ENCODE measurements around the gene ABLIM1. TPM values are rescaled to one million over a fixed set of nuclear protein-coding genes. Genes with fewer than 3 reads are reported as not detected.
A peak's percentile ranks its signal among the peaks of the same experiment; 100 is the strongest.

ABLIM1 gene
- total and polyA plus RNA-seq, 4 donors, result 72.1 to 103 (median 95.7) TPM

DNA sequence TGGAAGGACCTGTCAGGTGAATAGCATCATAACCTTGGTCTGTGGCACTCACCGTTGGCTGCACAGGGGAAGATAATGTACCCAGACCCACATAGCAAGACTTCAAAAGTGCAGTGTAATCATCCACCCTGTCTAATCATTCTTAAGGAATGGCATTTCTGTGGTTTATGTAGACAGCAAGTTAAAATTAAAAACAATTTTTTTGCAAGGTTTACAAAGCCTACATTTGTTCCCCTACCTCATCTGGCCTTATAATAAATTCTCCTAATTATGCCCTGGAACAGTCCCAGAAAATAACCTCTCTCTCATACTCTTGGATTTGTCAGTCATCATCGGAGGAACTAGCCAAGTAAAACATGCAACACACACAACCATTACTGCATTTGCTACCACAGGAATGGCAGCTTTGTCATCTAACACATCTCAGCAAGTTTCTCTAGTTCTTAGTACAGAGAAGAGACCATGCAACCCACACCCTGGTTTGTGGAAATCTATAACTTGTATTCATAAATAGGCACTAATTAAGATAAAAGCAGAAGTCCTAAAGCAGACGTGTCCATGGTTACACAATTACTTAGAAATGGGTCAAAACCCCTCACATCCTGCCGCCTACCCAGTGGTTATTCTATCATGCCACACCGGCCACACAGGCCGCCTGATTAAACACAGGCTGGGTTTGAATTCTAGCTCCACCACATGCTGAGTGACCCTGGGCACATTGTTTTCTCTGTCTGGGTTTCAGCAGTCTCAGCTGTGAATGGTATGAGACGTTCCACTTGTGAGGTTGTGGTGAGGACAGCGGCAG is 19.1 kb downstream of the ABLIM1 start:
- no peak overlapping the region for H3K4me3 ChIP-seq (ENCODE audit: low read depth, low read length)
- no peaks in the 10 kb centered on the region for H3K27me3 ChIP-seq (ENCODE audit: control insufficient read depth, insufficient read depth, low read length)
- H3K27ac ChIP-seq (ENCODE audit: low read depth, low read length), result no peak overlapping the region
- H3K9me3 ChIP-seq (ENCODE audit: control insufficient read depth, insufficient read depth, low read length), result no peaks in the 10 kb centered on the region
- 49% methylated on average over 7 of the region's 8 CpGs for WGBS (ENCODE audit: insufficient coverage)
- H3K4me1 ChIP-seq (ENCODE audit: control insufficient read depth, insufficient read depth, low read length), result peaks cover 13% of the 10 kb centered on the region
- DNase-seq (ENCODE audit: low read depth in 4 of 6, low spot score in 6 of 6), result peak in 1 of 6 donors; percentile 30
- H3K36me3 ChIP-seq (ENCODE audit: control insufficient read depth, insufficient read depth, low read length), result no peaks in the 10 kb centered on the region

DNA sequence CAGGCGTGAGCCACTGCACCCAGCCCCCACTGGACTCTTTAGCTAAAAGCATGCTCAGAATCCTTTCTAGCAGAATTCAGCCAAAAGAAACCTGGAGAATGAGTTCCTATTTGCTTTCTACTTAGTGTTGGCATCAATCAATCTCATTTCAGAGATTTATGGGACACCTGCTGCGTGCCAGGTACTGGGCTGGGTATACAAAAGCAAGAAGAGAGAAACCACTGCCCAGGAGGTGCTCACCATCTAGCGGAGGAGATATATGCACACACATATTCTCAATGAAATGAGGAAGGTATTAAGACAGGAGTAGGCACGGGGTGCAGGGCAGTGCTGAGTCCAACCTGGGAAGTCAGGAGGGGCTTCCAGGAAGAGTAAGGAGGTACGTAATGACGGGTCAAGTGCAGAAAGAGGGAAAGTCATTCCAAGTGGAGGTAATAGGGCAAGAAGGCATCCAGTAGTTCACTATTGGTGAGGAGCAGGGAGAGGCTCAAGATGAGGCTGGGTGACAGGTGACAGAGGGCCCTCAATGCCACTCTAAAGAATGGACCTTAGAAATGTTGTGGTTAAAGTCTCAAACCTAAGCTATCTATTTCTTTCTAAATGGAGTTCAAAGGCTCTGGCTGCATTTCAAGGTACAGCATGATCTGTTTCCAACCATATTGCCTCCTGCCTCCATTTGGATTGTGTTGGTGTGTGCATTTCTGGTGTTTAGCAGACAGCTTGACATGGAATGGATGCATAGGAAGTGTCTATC is 22.1 kb downstream of the ABLIM1 start:
- Histone ChIP-seq H3K4me1 (ENCODE audit: control insufficient read depth, insufficient read depth, low read length) (peaks cover 32% of the 10 kb centered on the region), H3K27ac (ENCODE audit: low read depth, low read length) (no peak overlapping the region), H3K27me3 (ENCODE audit: control insufficient read depth, insufficient read depth, low read length) (peaks cover 3% of the 10 kb centered on the region), H3K9me3 (ENCODE audit: control insufficient read depth, insufficient read depth, low read length) (no peaks in the 10 kb centered on the region), H3K4me3 (ENCODE audit: low read depth, low read length) (no peak overlapping the region), H3K36me3 (ENCODE audit: control insufficient read depth, insufficient read depth, low read length) (no peaks in the 10 kb centered on the region)
- no peak for DNase-seq (ENCODE audit: low read depth in 4 of 6, low spot score in 6 of 6)
- WGBS (ENCODE audit: insufficient coverage), result 97% methylated on average over 5 of the region's 6 CpGs

- Histone ChIP-seq H3K4me3 (ENCODE audit: low read depth, low read length) (no peak overlapping the region), H3K27me3 (ENCODE audit: control insufficient read depth, insufficient read depth, low read length) (peaks cover 3% of the 10 kb centered on the region), H3K4me1 (ENCODE audit: control insufficient read depth, insufficient read depth, low read length) (peaks cover 32% of the 10 kb centered on the region), H3K9me3 (ENCODE audit: control insufficient read depth, insufficient read depth, low read length) (no peaks in the 10 kb centered on the region), H3K36me3 (ENCODE audit: control insufficient read depth, insufficient read depth, low read length) (no peaks in the 10 kb centered on the region), H3K27ac (ENCODE audit: low read depth, low read length) (peak overlapping the region; percentile 67)
- peak in 2 of 6 donors; percentile 38 to 39 for DNase-seq (ENCODE audit: low read depth in 4 of 6, low spot score in 6 of 6)
- WGBS (ENCODE audit: insufficient coverage), result 50% methylated on average over 4 of the region's 7 CpGs
Measured at GRCh38 chr10:114635101-114635500, 23.0 kb downstream of the ABLIM1 start.

DNA sequence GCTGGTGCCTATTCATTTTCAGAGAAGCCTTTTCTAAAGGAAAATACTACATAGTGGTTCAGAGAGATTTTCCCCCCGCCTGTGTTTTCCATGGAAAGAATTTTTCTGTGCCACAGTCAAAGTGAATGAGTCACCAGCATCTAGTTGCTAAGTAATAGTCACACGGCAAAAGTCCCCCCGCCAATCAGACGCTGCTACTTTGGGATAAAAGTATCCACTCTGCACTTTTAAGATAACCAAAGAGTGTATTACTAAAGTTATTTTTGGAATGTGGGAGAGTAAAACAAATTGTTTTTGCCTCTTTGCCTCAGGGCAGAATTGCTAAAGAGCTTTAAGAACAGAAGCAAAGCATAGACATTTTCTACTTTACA is 23.5 kb downstream of the ABLIM1 start:
- peak overlapping the region; percentile 67 for H3K27ac ChIP-seq (ENCODE audit: low read depth, low read length)
- 40% methylated on average over 1 of the region's 4 CpGs for WGBS (ENCODE audit: insufficient coverage)
- H3K4me3 ChIP-seq (ENCODE audit: low read depth, low read length), result no peak overlapping the region
- peak in 2 of 6 donors; percentile 38 to 77 for DNase-seq (ENCODE audit: low read depth in 4 of 6, low spot score in 6 of 6)
- H3K27me3 ChIP-seq (ENCODE audit: control insufficient read depth, insufficient read depth, low read length), result peaks cover 3% of the 10 kb centered on the region
- no peaks in the 10 kb centered on the region for H3K36me3 ChIP-seq (ENCODE audit: control insufficient read depth, insufficient read depth, low read length)
- no peaks in the 10 kb centered on the region for H3K9me3 ChIP-seq (ENCODE audit: control insufficient read depth, insufficient read depth, low read length)
- H3K4me1 ChIP-seq (ENCODE audit: control insufficient read depth, insufficient read depth, low read length), result peaks cover 32% of the 10 kb centered on the region

- no peaks in the 10 kb centered on the region for H3K9me3 ChIP-seq (ENCODE audit: control insufficient read depth, insufficient read depth, low read length)
- peak overlapping the region; percentile 6 for H3K27ac ChIP-seq (ENCODE audit: low read depth, low read length)
- H3K36me3 ChIP-seq (ENCODE audit: control insufficient read depth, insufficient read depth, low read length), result no peaks in the 10 kb centered on the region
- DNase-seq (ENCODE audit: low read depth in 4 of 6, low spot score in 6 of 6), result peak in 2 of 6 donors; percentile 50 to 73
- no peak overlapping the region for H3K4me3 ChIP-seq (ENCODE audit: low read depth, low read length)
- peaks cover 3% of the 10 kb centered on the region for H3K27me3 ChIP-seq (ENCODE audit: control insufficient read depth, insufficient read depth, low read length)
- peaks cover 36% of the 10 kb centered on the region for H3K4me1 ChIP-seq (ENCODE audit: control insufficient read depth, insufficient read depth, low read length)
- WGBS (ENCODE audit: insufficient coverage), result 35% methylated on average over 8 of the region's 13 CpGs
Measured at GRCh38 chr10:114632869-114633715, 25.0 kb downstream of the ABLIM1 start.

DNA sequence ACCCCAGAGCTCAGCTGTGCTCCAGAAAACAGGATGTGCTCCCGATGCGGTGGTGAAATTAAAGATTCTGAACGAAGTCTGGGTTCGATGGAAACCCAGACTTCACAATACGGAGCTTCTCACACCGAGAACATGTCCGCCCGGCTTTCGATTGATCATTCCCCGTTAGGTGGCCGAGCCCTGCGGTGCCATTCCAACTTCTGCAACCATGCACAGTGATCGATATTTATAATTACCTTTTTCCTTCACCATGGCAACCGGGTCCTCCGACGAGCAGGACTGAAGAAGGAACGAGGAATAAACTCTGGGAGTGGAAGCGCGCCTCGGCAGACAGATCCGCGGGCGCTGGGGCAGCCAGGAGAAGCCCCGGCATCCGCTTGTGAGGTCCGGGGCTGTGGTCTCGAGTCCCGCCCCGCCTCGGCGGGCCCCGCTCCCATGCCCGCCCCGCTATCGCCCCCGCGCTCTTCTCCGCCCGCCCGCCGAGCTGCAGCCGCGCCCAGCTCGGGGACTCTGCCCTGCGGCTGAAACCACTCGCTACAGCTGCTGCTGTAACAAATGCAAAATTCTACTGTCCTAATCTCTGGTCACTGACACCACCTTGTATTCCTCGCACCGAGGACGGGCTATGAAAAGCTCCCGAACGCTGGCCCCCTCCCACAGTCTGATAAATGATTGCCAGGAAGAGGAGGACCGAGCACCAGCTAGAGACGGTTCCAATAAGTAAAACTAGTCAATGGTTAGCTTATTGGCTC is 26.2 kb downstream of the ABLIM1 start:
- peak overlapping the region; percentile 68 for H3K27ac ChIP-seq (ENCODE audit: low read depth, low read length)
- WGBS (ENCODE audit: insufficient coverage), result under 1% methylated on average over 50 of the region's 53 CpGs
- peak in 4 of 6 donors; percentile 35 to 88 (median 61) for DNase-seq (ENCODE audit: low read depth in 4 of 6, low spot score in 6 of 6)
- no peaks in the 10 kb centered on the region for H3K36me3 ChIP-seq (ENCODE audit: control insufficient read depth, insufficient read depth, low read length)
- H3K4me1 ChIP-seq (ENCODE audit: control insufficient read depth, insufficient read depth, low read length), result peaks cover 36% of the 10 kb centered on the region
- peak overlapping the region; percentile 64 for H3K4me3 ChIP-seq (ENCODE audit: low read depth, low read length)
- H3K27me3 ChIP-seq (ENCODE audit: control insufficient read depth, insufficient read depth, low read length), result peaks cover 3% of the 10 kb centered on the region
- no peaks in the 10 kb centered on the region for H3K9me3 ChIP-seq (ENCODE audit: control insufficient read depth, insufficient read depth, low read length)

DNA sequence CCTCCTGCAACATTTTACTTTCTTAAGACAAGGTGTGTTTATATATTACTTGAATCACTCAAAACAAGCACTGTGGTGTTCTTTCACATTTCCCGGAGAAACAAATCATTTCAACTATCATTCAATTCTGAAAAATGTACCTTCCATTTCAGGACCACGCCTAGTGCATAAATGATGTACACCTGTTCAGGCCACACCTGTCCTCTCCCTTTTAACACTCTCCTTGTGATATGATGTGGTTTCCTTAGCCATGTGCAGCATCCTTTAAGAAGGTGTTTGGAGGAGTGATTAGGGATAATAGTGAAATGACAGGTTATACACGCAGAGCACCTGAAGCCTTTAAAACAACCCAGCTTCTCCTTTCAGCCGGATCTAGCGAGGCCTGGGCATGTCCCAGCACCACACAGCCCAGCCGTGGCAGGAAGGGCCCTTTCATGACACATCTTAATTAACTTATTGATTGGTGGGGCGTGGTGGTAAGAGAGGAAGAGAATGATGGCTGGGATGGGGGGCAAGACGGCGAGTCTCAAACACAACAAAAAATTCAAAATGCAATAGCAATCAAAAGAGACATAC is 26.9 kb downstream of the ABLIM1 start:
- H3K9me3 ChIP-seq (ENCODE audit: control insufficient read depth, insufficient read depth, low read length), result no peaks in the 10 kb centered on the region
- H3K4me1 ChIP-seq (ENCODE audit: control insufficient read depth, insufficient read depth, low read length), result peaks cover 36% of the 10 kb centered on the region
- no peak for DNase-seq (ENCODE audit: low read depth in 4 of 6, low spot score in 6 of 6)
- peak overlapping the region; percentile 68 for H3K27ac ChIP-seq (ENCODE audit: low read depth, low read length)
- 60% methylated on average over 1 of the region's 9 CpGs for WGBS (ENCODE audit: insufficient coverage)
- peaks cover 3% of the 10 kb centered on the region for H3K27me3 ChIP-seq (ENCODE audit: control insufficient read depth, insufficient read depth, low read length)
- H3K4me3 ChIP-seq (ENCODE audit: low read depth, low read length), result peak overlapping the region; percentile 64
- H3K36me3 ChIP-seq (ENCODE audit: control insufficient read depth, insufficient read depth, low read length), result no peaks in the 10 kb centered on the region

DNA sequence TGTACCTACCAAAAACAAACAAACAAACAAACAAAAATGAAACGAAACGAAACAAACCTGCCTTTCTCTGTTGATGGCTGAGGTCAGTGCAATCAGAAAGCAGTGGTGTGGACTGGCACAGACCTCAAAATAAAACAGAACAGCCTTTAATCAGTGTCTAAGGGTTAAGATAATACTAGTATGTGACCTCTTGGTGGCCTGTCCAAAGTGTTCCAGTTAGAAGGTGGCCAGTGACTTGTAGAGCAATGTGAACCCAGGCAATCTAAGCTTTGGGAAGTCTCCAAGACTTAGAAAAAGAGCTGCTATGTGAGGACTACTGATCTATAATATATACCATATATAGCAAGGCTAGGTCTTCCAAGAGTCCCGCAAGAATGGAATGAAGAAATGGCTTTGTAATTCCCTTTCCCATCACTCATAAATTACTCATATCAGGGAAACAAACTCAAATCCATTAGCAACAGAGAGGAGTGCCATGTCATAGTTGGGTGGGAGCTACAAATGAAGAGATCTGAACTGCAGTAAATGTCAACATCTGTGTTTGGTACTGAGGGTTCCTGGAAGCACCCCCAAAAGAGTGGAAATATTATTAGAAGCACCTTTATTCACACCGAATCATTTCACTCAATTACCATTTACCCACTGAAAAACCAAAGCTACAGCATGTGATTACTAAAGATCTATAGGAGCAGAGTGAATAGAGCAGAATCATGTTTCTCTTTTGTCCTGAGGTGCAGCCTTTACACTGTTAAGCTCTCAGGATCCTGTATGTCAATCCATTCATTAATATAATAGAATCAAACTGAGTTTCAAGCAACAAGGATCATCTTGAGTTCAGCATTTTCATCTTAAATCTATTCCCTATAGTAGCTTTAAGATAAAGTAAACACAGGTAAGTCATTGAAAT is 28.0 kb downstream of the ABLIM1 start:
- peaks cover 27% of the 10 kb centered on the region for H3K4me1 ChIP-seq (ENCODE audit: control insufficient read depth, insufficient read depth, low read length)
- no peak overlapping the region for H3K4me3 ChIP-seq (ENCODE audit: low read depth, low read length)
- peaks cover 3% of the 10 kb centered on the region for H3K27me3 ChIP-seq (ENCODE audit: control insufficient read depth, insufficient read depth, low read length)
- H3K9me3 ChIP-seq (ENCODE audit: control insufficient read depth, insufficient read depth, low read length), result no peaks in the 10 kb centered on the region
- no peaks in the 10 kb centered on the region for H3K36me3 ChIP-seq (ENCODE audit: control insufficient read depth, insufficient read depth, low read length)
- H3K27ac ChIP-seq (ENCODE audit: low read depth, low read length), result no peak overlapping the region
- peak in 1 of 6 donors; percentile 51 for DNase-seq (ENCODE audit: low read depth in 4 of 6, low spot score in 6 of 6)
- no CpG with 5 or more reads among the region's 4 CpGs for WGBS (ENCODE audit: insufficient coverage)

All from spinal cord (tissue), 10 donors.